Ureter (tissue), 1 donor: ENCODE results near the gene P4HA3. TPM values are rescaled to one million over a fixed set of nuclear protein-coding genes. Genes with fewer than 3 reads are reported as not detected.

ENCODE experiments used
- DNase-seq: peaks from one replicate; pipeline ENCODE4 v3.0.0-alpha.2; 2020; ENCODE audit warnings: low spot score
- total RNA-seq: library from RNA; stranded (reverse); gene quantifications from one replicate; pipeline ENCODE4 v1.2.4, GENCODE V29; 2023
- donor health status: DM: yes; HTN: yes; CAD: no.

The P4HA3 gene
- total RNA-seq, 1 donor from 2014 or later: 1.7 TPM

DNA sequence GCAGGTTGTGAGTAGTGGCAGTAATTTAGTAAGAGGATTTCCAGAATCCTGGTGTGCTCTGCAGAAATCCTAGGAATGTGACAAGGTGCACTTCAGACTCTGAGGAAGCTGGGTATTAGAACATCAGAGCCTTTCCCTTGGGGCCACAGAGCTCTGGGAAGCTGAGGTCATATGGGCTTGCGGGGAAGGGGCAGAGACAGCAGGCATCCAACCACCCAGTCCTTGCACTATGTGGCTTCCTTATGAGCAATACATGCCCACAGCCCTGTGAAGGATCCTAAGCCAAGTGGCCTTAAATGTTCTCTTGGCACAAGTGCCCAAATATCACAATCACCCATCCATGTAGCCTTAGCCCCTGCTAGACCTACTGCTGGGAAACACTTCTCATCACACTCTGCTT is 46.2 kb downstream of the P4HA3 start:
- DNase-seq: no peak

- DNase-seq: no peak
Measured at GRCh38 chr11:74262725-74263124, 48.7 kb downstream of the P4HA3 start.

DNA sequence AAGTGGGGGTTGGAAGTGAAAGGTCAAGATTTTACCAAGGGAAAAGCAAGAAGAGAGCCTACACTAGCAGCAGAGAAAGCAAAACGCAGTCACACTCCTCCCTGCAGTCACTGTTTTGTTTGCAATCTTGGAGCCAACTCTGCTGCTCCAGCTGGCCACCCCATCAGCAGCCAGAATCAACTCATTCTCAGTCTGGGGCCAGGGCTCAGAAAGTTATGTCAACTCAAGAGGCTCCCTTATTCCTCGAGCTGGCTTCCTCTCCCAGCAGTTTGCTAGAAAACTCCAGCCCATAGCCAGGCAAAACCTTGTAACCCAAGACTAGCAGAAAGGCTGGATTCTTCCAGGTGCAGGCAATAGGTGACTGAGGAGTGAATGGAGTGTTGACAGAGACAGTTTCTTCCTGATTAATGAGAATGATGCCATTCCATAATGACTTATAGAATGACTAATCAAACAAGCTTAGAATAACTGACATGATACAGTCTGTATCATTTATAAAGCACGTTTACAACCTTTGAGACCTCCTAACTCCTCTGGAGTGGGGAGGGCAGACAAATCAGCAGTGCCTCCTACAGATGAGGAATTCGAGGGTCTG is 53.4 kb downstream of the P4HA3 start:
- DNase-seq: peak; percentile 54

DNA sequence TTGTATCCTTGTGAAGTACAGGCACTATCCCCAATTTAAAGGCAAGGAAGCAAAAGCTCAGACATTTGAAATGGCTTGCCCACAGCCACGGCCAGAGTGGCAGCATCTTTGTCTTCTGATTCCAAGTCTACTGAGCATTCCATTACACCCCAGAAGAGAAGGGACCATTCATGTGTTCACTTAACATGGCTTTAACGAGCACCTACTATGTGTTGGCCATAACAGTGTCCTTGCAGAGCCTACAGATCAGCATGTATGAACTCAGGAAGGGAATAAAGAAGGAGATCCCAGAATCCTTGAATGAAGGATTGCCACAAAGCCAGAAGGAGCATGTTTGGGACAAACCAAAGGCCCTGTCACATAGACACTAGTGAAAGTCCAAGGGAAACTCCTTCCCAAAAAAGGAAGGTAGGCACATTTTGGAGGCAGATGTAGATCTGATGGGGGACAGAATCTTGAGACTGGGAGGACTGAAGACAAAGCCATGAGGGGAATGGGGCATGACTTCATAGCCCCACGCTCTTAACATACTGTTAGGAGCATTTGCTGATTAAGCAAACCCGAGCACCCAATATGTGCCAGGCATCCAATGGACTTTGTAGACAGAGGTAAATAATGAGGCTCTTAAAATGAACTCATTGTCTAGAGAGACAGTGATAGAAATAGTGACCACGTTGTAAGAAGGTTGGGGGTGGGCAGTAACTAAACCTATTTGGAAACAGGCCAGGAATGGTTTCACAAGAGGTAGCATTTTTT is 54.9 kb downstream of the P4HA3 start:
- no peak for DNase-seq

DNA sequence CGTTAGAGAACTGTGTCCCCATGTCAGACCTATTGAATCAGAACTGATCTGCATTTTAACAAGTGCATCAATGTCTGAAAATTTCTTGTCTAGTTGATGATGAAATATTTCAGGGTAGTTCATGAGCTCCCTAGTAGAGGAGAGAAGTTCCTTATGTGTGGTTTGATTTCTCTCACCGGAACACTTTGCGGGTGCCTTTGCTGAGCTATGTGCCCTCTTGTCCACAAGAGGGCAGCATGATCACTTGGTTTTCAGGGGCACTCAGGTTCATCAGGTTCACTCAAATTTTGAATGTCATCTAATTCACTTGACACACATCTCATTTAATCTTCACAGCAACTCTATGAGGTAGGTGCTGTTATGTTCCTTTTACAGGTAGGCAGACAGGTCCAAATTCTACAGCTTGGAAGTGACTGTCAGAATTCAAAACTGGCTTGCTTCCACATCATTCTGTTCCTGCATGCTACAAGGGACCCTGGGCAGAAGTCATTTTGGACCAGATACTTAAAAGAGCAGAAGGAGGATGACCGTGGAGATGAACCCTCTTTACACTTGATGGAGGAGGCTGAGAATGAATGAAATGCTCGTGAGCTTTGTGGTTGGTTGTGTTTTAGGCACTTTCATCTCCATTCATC is 55.6 kb downstream of the P4HA3 start:
- peak; percentile 69 for DNase-seq

GRCh38 chr11:74253361-74253760 is 58.1 kb downstream of the P4HA3 start:
- DNase-seq: no peak

DNA sequence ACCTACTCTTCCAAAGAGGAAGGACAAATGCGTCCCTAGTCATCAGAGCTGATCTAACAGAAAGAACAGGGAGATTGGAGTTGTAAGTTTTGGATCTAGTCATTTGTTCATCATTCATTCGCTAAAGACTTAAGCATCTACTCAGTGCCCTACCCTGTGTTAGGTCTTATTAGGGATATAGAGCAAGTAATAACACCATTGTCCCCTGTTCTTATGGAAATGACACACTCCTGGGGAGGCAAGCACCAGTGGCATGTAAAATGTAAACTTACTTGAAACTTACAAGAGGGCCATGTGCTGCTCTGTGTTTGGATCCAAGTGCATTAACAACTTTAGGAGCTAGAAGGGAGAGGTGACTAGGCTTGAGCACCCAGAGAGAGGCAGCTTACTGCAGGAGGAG is 61.9 kb downstream of the P4HA3 start:
- no peak for DNase-seq

GRCh38 chr11:74248469-74248868 is 63.0 kb downstream of the P4HA3 start:
- DNase-seq: no peak

DNA sequence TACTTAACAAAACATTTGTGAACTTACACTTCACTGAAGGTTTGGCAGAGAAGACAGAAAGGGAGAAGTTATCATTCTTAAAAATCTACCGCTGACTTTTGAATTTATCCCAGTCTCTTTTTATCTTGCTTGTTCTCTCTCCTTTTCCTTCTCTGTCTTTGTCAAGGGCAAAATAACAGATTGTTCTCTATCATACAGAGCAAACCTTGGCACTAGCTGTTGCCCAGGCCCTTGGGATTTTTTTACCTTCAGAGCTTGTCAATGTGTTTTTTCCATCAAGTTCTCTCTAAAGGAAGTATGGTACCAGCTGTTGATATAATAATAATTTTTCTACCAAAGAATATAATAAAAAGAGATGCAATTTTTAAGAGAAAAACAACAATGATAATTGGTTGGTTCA is 73.2 kb downstream of the P4HA3 start:
- no peak for DNase-seq

- no peak for DNase-seq
Measured at GRCh38 chr11:74237541-74237940, 73.9 kb downstream of the P4HA3 start.

GRCh38 chr11:74235121-74235520 is 76.3 kb downstream of the P4HA3 start:
- no peak for DNase-seq

- DNase-seq: no peak
Measured at GRCh38 chr11:74233683-74234082, 77.8 kb downstream of the P4HA3 start.

GRCh38 chr11:74232311-74232950 is 79.0 kb downstream of the P4HA3 start:
- DNase-seq: no peak

DNA sequence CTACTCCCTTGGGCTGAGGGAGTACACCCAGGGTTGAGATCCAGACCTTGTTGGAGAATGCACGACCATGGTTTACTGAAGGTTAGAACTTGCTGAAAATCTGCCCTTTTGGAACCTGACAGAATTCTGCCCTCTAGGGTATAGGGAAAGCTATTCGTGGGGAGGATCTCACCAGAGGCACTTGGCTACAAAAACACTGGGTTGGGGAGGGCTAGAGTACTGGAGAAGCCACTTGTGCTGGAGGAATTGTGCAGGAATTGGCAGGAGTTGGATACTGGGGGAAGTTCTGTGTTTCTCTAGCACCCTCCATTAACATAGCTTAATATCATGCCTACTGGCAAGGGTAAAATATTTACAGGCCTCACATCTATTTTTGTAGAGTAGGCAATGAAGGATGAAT is 84.5 kb downstream of the P4HA3 start:
- no peak for DNase-seq

DNA sequence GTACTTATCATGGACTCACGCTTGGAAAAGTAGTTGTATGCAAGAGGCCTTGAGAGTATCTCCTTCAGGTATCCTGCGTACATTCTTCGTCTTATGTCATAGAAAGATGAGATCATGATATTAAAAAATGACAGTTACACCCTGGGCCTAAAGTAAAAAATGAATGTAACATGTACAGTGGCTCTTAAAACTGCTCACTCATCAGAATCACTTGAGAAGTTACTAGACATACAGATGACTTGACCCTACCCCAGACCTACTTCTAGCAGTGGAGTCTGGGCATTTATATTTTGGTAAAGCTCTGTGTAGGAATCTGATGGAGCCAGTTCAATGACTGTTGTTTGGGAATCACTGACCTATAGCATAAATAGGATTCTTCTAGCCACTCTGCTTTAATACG is 85.9 kb downstream of the P4HA3 start:
- DNase-seq: no peak

- no peak for DNase-seq
Measured at GRCh38 chr11:74221816-74222215, 89.6 kb downstream of the P4HA3 start.

GRCh38 chr11:74220376-74220775 is 91.1 kb downstream of the P4HA3 start:
- no peak for DNase-seq

Other genes with a start within 250 kb of the P4HA3 start
- gene C2CD3, start 140.6 kb downstream of the P4HA3 start, total RNA-seq: 40.5 TPM
- 63.2 TPM for gene PPME1, start 140.4 kb downstream of the P4HA3 start, total RNA-seq
- gene PGM2L1, start 86.8 kb upstream of the P4HA3 start, total RNA-seq: 6.4 TPM
- gene KCNE3, start 155.9 kb upstream of the P4HA3 start, total RNA-seq: 5.9 TPM
- 7.4 TPM for gene LIPT2, start 182.1 kb upstream of the P4HA3 start, total RNA-seq